ENCODE measurements around the gene YY1. TPM values are rescaled to one million over a fixed set of nuclear protein-coding genes. Genes with fewer than 3 reads are reported as not detected.
A peak's percentile ranks its signal among the peaks of the same experiment; 100 is the strongest.

The YY1 gene
- total and polyA plus RNA-seq, 9 of the 15 experiments (the other 6 are each of a cell fraction or from before 2014, with no cell fraction given): 20.8 to 74.2 (median 46.7) TPM

DNA sequence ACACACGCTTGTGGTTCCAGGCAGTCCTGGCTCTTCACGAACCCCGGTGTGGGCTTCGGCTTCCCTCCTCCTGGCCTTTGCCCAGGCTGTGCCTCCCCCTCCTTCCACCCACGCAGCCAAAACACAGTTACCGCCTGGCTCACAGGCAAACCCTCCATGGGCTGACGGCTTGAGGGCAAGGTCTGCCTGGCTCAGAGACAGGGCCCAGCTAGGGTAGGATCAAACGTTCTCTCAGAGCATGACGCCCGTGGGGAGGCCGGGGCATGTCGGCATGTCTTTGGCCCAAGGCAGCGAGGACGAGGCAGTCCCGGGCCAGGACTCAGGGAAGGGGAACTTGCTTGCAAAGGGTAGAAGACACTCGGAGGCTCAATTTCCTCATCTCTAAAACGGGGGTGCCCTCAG is 86.3 kb downstream of the YY1 start:
- H3K9ac ChIP-seq (ENCODE audit: insufficient read depth in 1 of 2, low read depth in 2 of 2, low read length in 2 of 2): no peak overlapping the region
- intact Hi-C loops (cut with micrococcal nuclease): no loop called here

More for the DNA sequence above, 86.3 kb downstream of the YY1 start:
- Histone ChIP-seq H4K20me1 (replicated peaks; ENCODE audit: control insufficient read depth, insufficient read depth, low read length) (no peaks in the 10 kb centered on the region), H3K27me3 (ENCODE audit: control insufficient read depth in 2 of 2, insufficient read depth in 2 of 2, low read length in 2 of 2) (peaks cover 0 to 8% of the 10 kb centered on the region in 2 experiments; a peak in 2 of 5 replicates), H3K9me1 (ENCODE audit: control insufficient read depth, insufficient read depth, low read length) (no peaks in the 10 kb centered on the region), H3K4me3 (no peak overlapping the region), H3K9me3 (replicated peaks; ENCODE audit: control insufficient read depth, insufficient read depth, low read depth, low read length) (no peaks in the 10 kb centered on the region), H2AFZ (ENCODE audit: low read depth, low read length) (no peak overlapping the region), H3K36me3 (ENCODE audit: control insufficient read depth, insufficient read depth, low read length) (no peaks in the 10 kb centered on the region), H3K4me2 (ENCODE audit: insufficient read depth, low read length) (no peak overlapping the region), H3K27ac (ENCODE audit: extremely low read depth, low read depth, low read length) (no peak overlapping the region), H3K79me2 (ENCODE audit: control insufficient read depth, insufficient read depth, low read length) (no peaks in the 10 kb centered on the region), H3K4me1 (replicated peaks in 1 of 2; ENCODE audit: control insufficient read depth in 2 of 2, insufficient read depth in 2 of 2, low read length in 2 of 2) (peaks cover 0 to 45% of the 10 kb centered on the region in 2 experiments; a peak in 2 of 5 replicates)
- no TSS peak for BruUV-seq (replicated peaks)
- ATAC-seq (no peak), DNase-seq (ENCODE audit: extremely low read depth in 1 of 4, low spot score in 3 of 4) (no peak), FAIRE-seq (no peak)
- POLR2A ChIA-PET: no interaction called here
- in situ Hi-C loops (cut with MboI): no loop called here
- CTCF ChIA-PET (ENCODE audit: low intra/inter-chr PET ratio): no interaction called here
- TF ChIP-seq ZNF644 (tag; IDR thresholded peaks at IDR 0.05; ENCODE audit: low read depth) (no peak), MYNN (IDR thresholded peaks at IDR 0.05) (no peak), MYNN (CRISPR knock-in tag; IDR thresholded peaks at IDR 0.05) (no peak), EGR1 (conservative IDR thresholded peaks at IDR 0.05) (0 out of 2 replicates have a peak, but pooled peaks have one; percentile 30), ZNF639 (CRISPR knock-in tag; conservative IDR thresholded peaks at IDR 0.05 in 1 of 2, IDR thresholded peaks at IDR 0.05 in 1 of 2) (no peak), ZFX (CRISPR knock-in tag; IDR thresholded peaks at IDR 0.05) (no peak)
- TF ChIP-seq, protein P1, sequence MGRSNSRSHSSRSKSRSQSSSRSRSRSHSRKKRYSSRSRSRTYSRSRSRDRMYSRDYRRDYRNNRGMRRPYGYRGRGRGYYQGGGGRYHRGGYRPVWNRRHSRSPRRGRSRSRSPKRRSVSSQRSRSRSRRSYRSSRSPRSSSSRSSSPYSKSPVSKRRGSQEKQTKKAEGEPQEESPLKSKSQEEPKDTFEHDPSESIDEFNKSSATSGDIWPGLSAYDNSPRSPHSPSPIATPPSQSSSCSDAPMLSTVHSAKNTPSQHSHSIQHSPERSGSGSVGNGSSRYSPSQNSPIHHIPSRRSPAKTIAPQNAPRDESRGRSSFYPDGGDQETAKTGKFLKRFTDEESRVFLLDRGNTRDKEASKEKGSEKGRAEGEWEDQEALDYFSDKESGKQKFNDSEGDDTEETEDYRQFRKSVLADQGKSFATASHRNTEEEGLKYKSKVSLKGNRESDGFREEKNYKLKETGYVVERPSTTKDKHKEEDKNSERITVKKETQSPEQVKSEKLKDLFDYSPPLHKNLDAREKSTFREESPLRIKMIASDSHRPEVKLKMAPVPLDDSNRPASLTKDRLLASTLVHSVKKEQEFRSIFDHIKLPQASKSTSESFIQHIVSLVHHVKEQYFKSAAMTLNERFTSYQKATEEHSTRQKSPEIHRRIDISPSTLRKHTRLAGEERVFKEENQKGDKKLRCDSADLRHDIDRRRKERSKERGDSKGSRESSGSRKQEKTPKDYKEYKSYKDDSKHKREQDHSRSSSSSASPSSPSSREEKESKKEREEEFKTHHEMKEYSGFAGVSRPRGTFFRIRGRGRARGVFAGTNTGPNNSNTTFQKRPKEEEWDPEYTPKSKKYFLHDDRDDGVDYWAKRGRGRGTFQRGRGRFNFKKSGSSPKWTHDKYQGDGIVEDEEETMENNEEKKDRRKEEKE (IDR thresholded peaks at IDR 0.05; ENCODE audit: borderline replicate concordance in 1 of 2, control insufficient read depth in 1 of 2, low read depth in 2 of 2, low read length in 1 of 2): no peak
- TF ChIP-seq, protein P2, sequence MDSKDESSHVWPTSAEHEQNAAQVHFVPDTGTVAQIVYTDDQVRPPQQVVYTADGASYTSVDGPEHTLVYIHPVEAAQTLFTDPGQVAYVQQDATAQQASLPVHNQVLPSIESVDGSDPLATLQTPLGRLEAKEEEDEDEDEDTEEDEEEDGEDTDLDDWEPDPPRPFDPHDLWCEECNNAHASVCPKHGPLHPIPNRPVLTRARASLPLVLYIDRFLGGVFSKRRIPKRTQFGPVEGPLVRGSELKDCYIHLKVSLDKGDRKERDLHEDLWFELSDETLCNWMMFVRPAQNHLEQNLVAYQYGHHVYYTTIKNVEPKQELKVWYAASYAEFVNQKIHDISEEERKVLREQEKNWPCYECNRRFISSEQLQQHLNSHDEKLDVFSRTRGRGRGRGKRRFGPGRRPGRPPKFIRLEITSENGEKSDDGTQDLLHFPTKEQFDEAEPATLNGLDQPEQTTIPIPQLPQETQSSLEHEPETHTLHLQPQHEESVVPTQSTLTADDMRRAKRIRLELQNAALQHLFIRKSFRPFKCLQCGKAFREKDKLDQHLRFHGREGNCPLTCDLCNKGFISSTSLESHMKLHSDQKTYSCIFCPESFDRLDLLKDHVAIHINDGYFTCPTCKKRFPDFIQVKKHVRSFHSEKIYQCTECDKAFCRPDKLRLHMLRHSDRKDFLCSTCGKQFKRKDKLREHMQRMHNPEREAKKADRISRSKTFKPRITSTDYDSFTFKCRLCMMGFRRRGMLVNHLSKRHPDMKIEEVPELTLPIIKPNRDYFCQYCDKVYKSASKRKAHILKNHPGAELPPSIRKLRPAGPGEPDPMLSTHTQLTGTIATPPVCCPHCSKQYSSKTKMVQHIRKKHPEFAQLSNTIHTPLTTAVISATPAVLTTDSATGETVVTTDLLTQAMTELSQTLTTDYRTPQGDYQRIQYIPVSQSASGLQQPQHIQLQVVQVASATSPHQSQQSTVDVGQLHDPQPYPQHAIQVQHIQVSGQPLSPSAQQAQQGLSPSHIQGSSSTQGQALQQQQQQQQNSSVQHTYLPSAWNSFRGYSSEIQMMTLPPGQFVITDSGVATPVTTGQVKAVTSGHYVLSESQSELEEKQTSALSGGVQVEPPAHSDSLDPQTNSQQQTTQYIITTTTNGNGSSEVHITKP (IDR thresholded peaks at IDR 0.05; ENCODE audit: partially characterized antibody): no peak
- 10% methylated on average over 4 of the region's 17 CpGs for WGBS (ENCODE audit: insufficient coverage, low coverage, missing lambda C conversion rate)
